ENCODE data around the gene GPRC5A.

GPRC5A gene

GRCh38 chr12:12943586-12944260 is 52.4 kb downstream of the GPRC5A start:
- no peak for DNase-seq

- no peak for DNase-seq
Measured at GRCh38 chr12:12945591-12945990, 54.2 kb downstream of the GPRC5A start.

- no peak for DNase-seq
Measured at GRCh38 chr12:12946686-12947355, 55.5 kb downstream of the GPRC5A start.

GRCh38 chr12:12947902-12948301 is 56.5 kb downstream of the GPRC5A start:
- no peak for DNase-seq

- DNase-seq = no peak
Measured at GRCh38 chr12:12951504-12951903, 60.1 kb downstream of the GPRC5A start.

GRCh38 chr12:12952036-12952435 is 60.7 kb downstream of the GPRC5A start, which contains the start of gene GPRC5D:
GPRC5D (minus strand) TSS chr12:12952170; CDS start chr12:12950384, 1,786 bp downstream.
- no peak for DNase-seq

- DNase-seq = no peak
Measured at GRCh38 chr12:12954356-12954755, 63.0 kb downstream of the GPRC5A start.

GRCh38 chr12:12954878-12955625 is 63.7 kb downstream of the GPRC5A start:
- DNase-seq = no peak

- no peak for DNase-seq
Measured at GRCh38 chr12:12958886-12959285, 67.5 kb downstream of the GPRC5A start.

GRCh38 chr12:12960639-12961209 is 69.4 kb downstream of the GPRC5A start:
- DNase-seq = no peak

GRCh38 chr12:12964255-12964654 is 72.9 kb downstream of the GPRC5A start:
- no peak for DNase-seq

- DNase-seq = no peak
Measured at GRCh38 chr12:12965836-12966235, 74.5 kb downstream of the GPRC5A start.

All from SHP77 treated with DMSO at 0.1 percent for 48 hours (cell line).